WTC11 (cell line): ENCODE measurements around the gene TRIM3. TPM values are rescaled to one million over a fixed set of nuclear protein-coding genes. Genes with fewer than 3 reads are reported as not detected.
"Not testable (repeated sequence)": the region's sequence is repeated elsewhere in the genome, so short reads cannot be mapped to it uniquely, and the experiment has no call there.

Source experiments
- ATAC-seq: fragments of 200-7000 bp; cut with Tn5 transposase; 2 replicates; pipeline ENCODE4 v1.10.0; 2021; ENCODE audit warnings: mild to moderate bottlenecking, moderate library complexity
- CTCF ChIA-PET: fragments of 300-600 bp; sonication (Branson Sonifier 250); formaldehyde crosslinking; loops from one replicate; lab custom pipeline; 2021; ENCODE audit warnings: antibody characterized with exemption; lab: Charles Lee
- POLR2A ChIA-PET: fragments of 350-600 bp; sonication (Branson Sonifier 250); formaldehyde crosslinking; loops from one replicate; lab custom pipeline; 2021; ENCODE audit warnings: antibody characterized with exemption; lab: Charles Lee
- DNase-seq: peaks from one replicate; pipeline ENCODE4 v3.0.0; 2021; ENCODE audit warnings: low spot score
- H3K27ac Mint-ChIP-seq: 2 replicates; pipeline ENCODE4 v1.8.0; 2021; ENCODE audit warnings: mixed read lengths
- H3K27me3 Mint-ChIP-seq: 2 replicates; pipeline ENCODE4 v1.8.0; 2021; ENCODE audit warnings: low read depth, mild to moderate bottlenecking, moderate library complexity, mixed read lengths
- H3K36me3 Mint-ChIP-seq: 2 replicates; pipeline ENCODE4 v1.8.0; 2021; ENCODE audit warnings: mixed read lengths
- H3K4me1 Mint-ChIP-seq: 2 replicates; pipeline ENCODE4 v1.8.0; 2022; ENCODE audit warnings: mixed read lengths
- H3K4me3 Mint-ChIP-seq: 2 replicates; pipeline ENCODE4 v1.8.0; 2021; ENCODE audit warnings: mild to moderate bottlenecking, moderate library complexity, mixed read lengths
- H3K9me3 Mint-ChIP-seq: 2 replicates; pipeline ENCODE4 v1.8.0; 2021; ENCODE audit warnings: mixed read lengths
- CBFB ChIP-seq: sonication (generic); formaldehyde crosslinking; IDR thresholded peaks from 2 replicates; pipeline ENCODE4 v1.8.1; 2022; ENCODE audit warnings: mild to moderate bottlenecking, low read depth, missing genetic modification reagents
- OVOL2 ChIP-seq: fragments of 250-450 bp; sonication (Bioruptor Pico); IDR thresholded peaks from 2 replicates; pipeline ENCODE4 v1.9.0; 2021; ENCODE audit warnings: mild to moderate bottlenecking, borderline replicate concordance
- SMAD3 ChIP-seq: sonication (generic); formaldehyde crosslinking; IDR thresholded peaks from 2 replicates; pipeline ENCODE4 v1.8.0; 2022; ENCODE audit warnings: missing genetic modification reagents, mild to moderate bottlenecking, borderline replicate concordance
- SP1 ChIP-seq: sonication (generic); formaldehyde crosslinking; conservative IDR thresholded peaks from 2 replicates; pipeline ENCODE4 v1.8.1; 2022; ENCODE audit warnings: missing genetic modification reagents
- ZNF263 ChIP-seq: sonication (generic); formaldehyde crosslinking; IDR thresholded peaks from 2 replicates; pipeline ENCODE4 v1.8.1; 2022; ENCODE audit warnings: low read depth, mild to moderate bottlenecking, moderate library complexity, missing genetic modification reagents
- ZNF317 ChIP-seq: sonication (generic); formaldehyde crosslinking; IDR thresholded peaks from 2 replicates; pipeline ENCODE4 v1.8.1; 2023; ENCODE audit warnings: low read depth, mild to moderate bottlenecking, moderate library complexity, missing genetic modification reagents, borderline replicate concordance
- ZNF396 ChIP-seq: fragments of 250-450 bp; sonication (Bioruptor Pico); IDR thresholded peaks from 2 replicates; pipeline ENCODE4 v1.8.0; 2021; ENCODE audit warnings: mild to moderate bottlenecking, moderate library complexity, borderline replicate concordance
- ZNF512 ChIP-seq: sonication (generic); formaldehyde crosslinking; IDR thresholded peaks from 2 replicates; pipeline ENCODE4 v1.8.1; 2022; ENCODE audit warnings: missing genetic modification reagents, borderline replicate concordance
- ZNF532 ChIP-seq: fragments of 250-450 bp; sonication (Bioruptor Pico); IDR thresholded peaks from 2 replicates; pipeline ENCODE4 v1.9.0; 2021; ENCODE audit warnings: mild to moderate bottlenecking, borderline replicate concordance
- ZSCAN18 ChIP-seq: fragments of 250-450 bp; sonication (Bioruptor Pico); IDR thresholded peaks from 2 replicates; pipeline ENCODE4 v2.1.2; 2022; ENCODE audit warnings: mild to moderate bottlenecking, moderate library complexity
- total RNA-seq: library from RNA; stranded (reverse); gene quantifications from 3 replicates; pipeline ENCODE4 v1.2.3, GENCODE V29; 2021
- TF ChIP-seq, protein P1 (sequence below): sonication (generic); formaldehyde crosslinking; IDR thresholded peaks from 2 replicates; pipeline ENCODE4 v1.8.0; 2022; ENCODE audit warnings: mild to moderate bottlenecking, missing genetic modification reagents
- TF ChIP-seq, protein P2 (sequence below): sonication (generic); formaldehyde crosslinking; IDR thresholded peaks from 2 replicates; pipeline ENCODE4 v1.8.1; 2023; ENCODE audit warnings: mild to moderate bottlenecking, missing genetic modification reagents
- TF ChIP-seq, protein P3 (sequence below): sonication (generic); formaldehyde crosslinking; IDR thresholded peaks from 2 replicates; pipeline ENCODE4 v1.8.1; 2023; ENCODE audit warnings: mild to moderate bottlenecking, missing genetic modification reagents, moderate library complexity

The TRIM3 gene
- total RNA-seq, 1 experiment from 2014 or later: 21.3 TPM

- TF ChIP-seq ZNF532 (CRISPR knock-in tag): no peak
- TF ChIP-seq, protein P1, sequence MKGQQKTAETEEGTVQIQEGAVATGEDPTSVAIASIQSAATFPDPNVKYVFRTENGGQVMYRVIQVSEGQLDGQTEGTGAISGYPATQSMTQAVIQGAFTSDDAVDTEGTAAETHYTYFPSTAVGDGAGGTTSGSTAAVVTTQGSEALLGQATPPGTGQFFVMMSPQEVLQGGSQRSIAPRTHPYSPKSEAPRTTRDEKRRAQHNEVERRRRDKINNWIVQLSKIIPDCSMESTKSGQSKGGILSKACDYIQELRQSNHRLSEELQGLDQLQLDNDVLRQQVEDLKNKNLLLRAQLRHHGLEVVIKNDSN (CRISPR knock-in tag): no peak
- TF ChIP-seq ZNF512: no peak
- peak; percentile 49 for TF ChIP-seq SP1 (CRISPR knock-in tag)
Observed at GRCh38 chr11:6473451-6474412, at the start of gene TRIM3 (continued).

- H3K4me3 Mint-ChIP-seq: no peak overlapping the region
- no peaks in the 10 kb centered on the region for H3K9me3 Mint-ChIP-seq
- TF ChIP-seq ZNF317 (CRISPR knock-in tag) (no peak), ZNF263 (CRISPR knock-in tag) (no peak), CBFB (CRISPR knock-in tag) (no peak), OVOL2 (CRISPR knock-in tag) (no peak), ZNF396 (CRISPR knock-in tag) (no peak), ZSCAN18 (CRISPR knock-in tag) (no peak), SMAD3 (CRISPR knock-in tag) (no peak)
- TF ChIP-seq, protein P2, sequence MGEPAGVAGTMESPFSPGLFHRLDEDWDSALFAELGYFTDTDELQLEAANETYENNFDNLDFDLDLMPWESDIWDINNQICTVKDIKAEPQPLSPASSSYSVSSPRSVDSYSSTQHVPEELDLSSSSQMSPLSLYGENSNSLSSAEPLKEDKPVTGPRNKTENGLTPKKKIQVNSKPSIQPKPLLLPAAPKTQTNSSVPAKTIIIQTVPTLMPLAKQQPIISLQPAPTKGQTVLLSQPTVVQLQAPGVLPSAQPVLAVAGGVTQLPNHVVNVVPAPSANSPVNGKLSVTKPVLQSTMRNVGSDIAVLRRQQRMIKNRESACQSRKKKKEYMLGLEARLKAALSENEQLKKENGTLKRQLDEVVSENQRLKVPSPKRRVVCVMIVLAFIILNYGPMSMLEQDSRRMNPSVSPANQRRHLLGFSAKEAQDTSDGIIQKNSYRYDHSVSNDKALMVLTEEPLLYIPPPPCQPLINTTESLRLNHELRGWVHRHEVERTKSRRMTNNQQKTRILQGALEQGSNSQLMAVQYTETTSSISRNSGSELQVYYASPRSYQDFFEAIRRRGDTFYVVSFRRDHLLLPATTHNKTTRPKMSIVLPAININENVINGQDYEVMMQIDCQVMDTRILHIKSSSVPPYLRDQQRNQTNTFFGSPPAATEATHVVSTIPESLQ (CRISPR knock-in tag): no peak
- TF ChIP-seq, protein P3, sequence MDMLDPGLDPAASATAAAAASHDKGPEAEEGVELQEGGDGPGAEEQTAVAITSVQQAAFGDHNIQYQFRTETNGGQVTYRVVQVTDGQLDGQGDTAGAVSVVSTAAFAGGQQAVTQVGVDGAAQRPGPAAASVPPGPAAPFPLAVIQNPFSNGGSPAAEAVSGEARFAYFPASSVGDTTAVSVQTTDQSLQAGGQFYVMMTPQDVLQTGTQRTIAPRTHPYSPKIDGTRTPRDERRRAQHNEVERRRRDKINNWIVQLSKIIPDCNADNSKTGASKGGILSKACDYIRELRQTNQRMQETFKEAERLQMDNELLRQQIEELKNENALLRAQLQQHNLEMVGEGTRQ (CRISPR knock-in tag): no peak
- DNase-seq (no peak), ATAC-seq (no peak)
- no peaks in the 10 kb centered on the region; the same call in 1 of the 2 replicates for H3K27me3 Mint-ChIP-seq
- ChIA-PET CTCF (no interaction called here), POLR2A (no interaction called here)
- H3K36me3 Mint-ChIP-seq: no peaks in the 10 kb centered on the region; the same call in 1 of the 2 replicates
- H3K4me1 Mint-ChIP-seq: no peaks in the 10 kb centered on the region
- H3K27ac Mint-ChIP-seq: no peak overlapping the region
Observed at GRCh38 chr11:6523253-6523652, 49.5 kb upstream of the TRIM3 start.

DNA sequence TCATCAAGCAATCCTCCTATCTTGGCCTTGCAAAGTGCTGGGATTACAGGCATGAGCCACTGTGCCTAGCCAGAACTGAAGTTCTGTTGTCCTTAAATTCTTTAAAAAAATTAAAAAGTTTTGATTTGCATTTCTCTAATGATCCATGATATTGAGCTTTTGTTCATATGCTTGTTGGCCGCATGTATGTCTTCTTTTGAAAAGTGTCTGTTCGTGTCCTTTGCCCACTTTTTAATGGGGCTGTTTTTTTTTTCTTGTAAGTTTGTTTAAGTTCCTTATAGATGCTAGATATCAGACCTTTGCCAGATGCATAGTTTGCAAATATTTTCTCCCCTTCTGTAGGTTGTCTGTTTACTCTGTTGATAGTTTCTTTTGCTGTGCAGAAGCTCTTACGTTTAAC, 48.2 kb upstream of the TRIM3 start:
- CTCF ChIA-PET: interaction anchor here (1.3 kb wide), 1 partner anchor 9 kb away, joined by 5 read pairs; no protein-coding TSS in a partner anchor
- ATAC-seq, H3K36me3 Mint-ChIP-seq, H3K4me3 Mint-ChIP-seq, H3K27me3 Mint-ChIP-seq, H3K4me1 Mint-ChIP-seq, H3K27ac Mint-ChIP-seq, DNase-seq, H3K9me3 Mint-ChIP-seq, POLR2A ChIA-PET: not testable (repeated sequence)
